A549 treated with ZK216348 at 1 μM for 4 hours (cell line): ENCODE data around the gene GAGE12D. TPM values are rescaled to one million over a fixed set of nuclear protein-coding genes. Genes with fewer than 3 reads are reported as not detected.

ENCODE experiments used
- total RNA-seq: library from RNA; stranded (reverse); fragments of 200-300 nt; extraction: Qiagen RNA extraction; gene quantifications from 5 replicates; pipeline ENCODE4 v1.2.3, GENCODE V29; 2022; ENCODE audit warnings: low read depth

Gene GAGE12D, protein sequence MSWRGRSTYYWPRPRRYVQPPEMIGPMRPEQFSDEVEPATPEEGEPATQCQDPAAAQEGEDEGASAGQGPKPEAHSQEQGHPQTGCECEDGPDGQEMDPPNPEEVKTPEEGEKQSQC
- total RNA-seq = not detected in 5 replicates

DNA sequence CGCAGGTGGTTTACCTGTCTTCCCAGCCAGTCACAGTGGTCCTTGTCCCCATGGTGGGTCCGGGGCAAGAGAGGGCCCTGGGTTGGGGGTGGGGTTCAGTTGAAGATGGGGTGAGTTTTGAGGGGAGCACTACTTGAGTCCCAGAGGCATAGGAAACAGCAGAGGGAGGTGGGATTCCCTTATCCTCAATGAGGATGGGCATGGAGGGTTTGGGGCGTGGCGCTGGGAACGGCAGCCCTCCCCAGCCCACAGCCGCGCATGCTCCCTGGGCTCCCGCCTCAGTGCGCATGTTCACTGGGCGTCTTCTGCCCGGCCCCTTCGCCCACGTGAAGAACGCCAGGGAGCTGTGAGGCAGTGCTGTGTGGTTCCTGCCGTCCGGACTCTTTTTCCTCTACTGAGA, at the start of gene GAGE12D:
GAGE12D (plus strand) TSS at position 301 of the 400 bp plus-strand sequence. CDS start 1,155 bp downstream, outside the sequence.

GRCh38 chrX:49531877-49532276, 9.7 kb upstream of the GAGE12D start, which contains the start of gene GAGE12C:
GAGE12C (plus strand) TSS chrX:49532177; CDS start chrX:49533332, 1,155 bp downstream.

DNA sequence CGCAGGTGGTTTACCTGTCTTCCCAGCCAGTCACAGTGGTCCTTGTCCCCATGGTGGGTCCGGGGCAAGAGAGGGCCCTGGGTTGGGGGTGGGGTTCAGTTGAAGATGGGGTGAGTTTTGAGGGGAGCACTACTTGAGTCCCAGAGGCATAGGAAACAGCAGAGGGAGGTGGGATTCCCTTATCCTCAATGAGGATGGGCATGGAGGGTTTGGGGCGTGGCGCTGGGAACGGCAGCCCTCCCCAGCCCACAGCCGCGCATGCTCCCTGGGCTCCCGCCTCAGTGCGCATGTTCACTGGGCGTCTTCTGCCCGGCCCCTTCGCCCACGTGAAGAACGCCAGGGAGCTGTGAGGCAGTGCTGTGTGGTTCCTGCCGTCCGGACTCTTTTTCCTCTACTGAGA, 9.5 kb downstream of the GAGE12D start, which contains the start of gene GAGE12E:
GAGE12E (plus strand) TSS at position 301 of the 400 bp plus-strand sequence. CDS start 1,155 bp downstream, outside the sequence.

GRCh38 chrX:49560542-49560941, 19.0 kb downstream of the GAGE12D start, which contains the start of gene GAGE12F:
GAGE12F (plus strand) TSS chrX:49560842; CDS start chrX:49561997, 1,155 bp downstream.

DNA sequence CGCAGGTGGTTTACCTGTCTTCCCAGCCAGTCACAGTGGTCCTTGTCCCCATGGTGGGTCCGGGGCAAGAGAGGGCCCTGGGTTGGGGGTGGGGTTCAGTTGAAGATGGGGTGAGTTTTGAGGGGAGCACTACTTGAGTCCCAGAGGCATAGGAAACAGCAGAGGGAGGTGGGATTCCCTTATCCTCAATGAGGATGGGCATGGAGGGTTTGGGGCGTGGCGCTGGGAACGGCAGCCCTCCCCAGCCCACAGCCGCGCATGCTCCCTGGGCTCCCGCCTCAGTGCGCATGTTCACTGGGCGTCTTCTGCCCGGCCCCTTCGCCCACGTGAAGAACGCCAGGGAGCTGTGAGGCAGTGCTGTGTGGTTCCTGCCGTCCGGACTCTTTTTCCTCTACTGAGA, 28.6 kb downstream of the GAGE12D start, which contains the start of gene GAGE12G:
GAGE12G (plus strand) TSS at position 301 of the 400 bp plus-strand sequence. CDS start 1,155 bp downstream, outside the sequence.

DNA sequence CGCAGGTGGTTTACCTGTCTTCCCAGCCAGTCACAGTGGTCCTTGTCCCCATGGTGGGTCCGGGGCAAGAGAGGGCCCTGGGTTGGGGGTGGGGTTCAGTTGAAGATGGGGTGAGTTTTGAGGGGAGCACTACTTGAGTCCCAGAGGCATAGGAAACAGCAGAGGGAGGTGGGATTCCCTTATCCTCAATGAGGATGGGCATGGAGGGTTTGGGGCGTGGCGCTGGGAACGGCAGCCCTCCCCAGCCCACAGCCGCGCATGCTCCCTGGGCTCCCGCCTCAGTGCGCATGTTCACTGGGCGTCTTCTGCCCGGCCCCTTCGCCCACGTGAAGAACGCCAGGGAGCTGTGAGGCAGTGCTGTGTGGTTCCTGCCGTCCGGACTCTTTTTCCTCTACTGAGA, 38.1 kb downstream of the GAGE12D start, which contains the start of gene GAGE12H:
GAGE12H (plus strand) TSS at position 301 of the 400 bp plus-strand sequence. CDS start 1,155 bp downstream, outside the sequence.

DNA sequence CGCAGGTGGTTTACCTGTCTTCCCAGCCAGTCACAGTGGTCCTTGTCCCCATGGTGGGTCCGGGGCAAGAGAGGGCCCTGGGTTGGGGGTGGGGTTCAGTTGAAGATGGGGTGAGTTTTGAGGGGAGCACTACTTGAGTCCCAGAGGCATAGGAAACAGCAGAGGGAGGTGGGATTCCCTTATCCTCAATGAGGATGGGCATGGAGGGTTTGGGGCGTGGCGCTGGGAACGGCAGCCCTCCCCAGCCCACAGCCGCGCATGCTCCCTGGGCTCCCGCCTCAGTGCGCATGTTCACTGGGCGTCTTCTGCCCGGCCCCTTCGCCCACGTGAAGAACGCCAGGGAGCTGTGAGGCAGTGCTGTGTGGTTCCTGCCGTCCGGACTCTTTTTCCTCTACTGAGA, 47.7 kb downstream of the GAGE12D start, which contains the start of gene GAGE2A:
GAGE2A (plus strand) TSS at position 301 of the 400 bp plus-strand sequence. CDS start 1,155 bp downstream, outside the sequence.

Other genes with a start within 250 kb of the GAGE12D start
- gene GAGE10, start 238.1 kb upstream of the GAGE12D start, total RNA-seq = not detected in 5 replicates
- not detected in 5 replicates for gene GAGE12J, start 219.7 kb upstream of the GAGE12D start, total RNA-seq
- gene GAGE13, start 210.2 kb upstream of the GAGE12D start, total RNA-seq = not detected in 5 replicates
- gene GAGE12C, start 9.6 kb upstream of the GAGE12D start, total RNA-seq = not detected in 5 replicates
- not detected in 5 replicates for gene GAGE12E, start 9.6 kb downstream of the GAGE12D start, total RNA-seq
- gene GAGE12F, start 19.1 kb downstream of the GAGE12D start, total RNA-seq = not detected in 5 replicates
- not detected in 5 replicates for gene GAGE12G, start 28.7 kb downstream of the GAGE12D start, total RNA-seq
- not detected in 5 replicates for gene GAGE12H, start 38.2 kb downstream of the GAGE12D start, total RNA-seq
- gene GAGE2A, start 47.8 kb downstream of the GAGE12D start, total RNA-seq = not detected in 5 replicates
- not detected in 5 replicates for gene GAGE1, start 57.3 kb downstream of the GAGE12D start, total RNA-seq
- gene PAGE1, start 154.3 kb downstream of the GAGE12D start, total RNA-seq = 0.25 to 0.44 TPM in 2 of 5 replicates, not detected in the others